Mesendoderm (in vitro differentiated cells): ENCODE data around the gene TNS2.
A peak's percentile ranks its signal among the peaks of the same experiment; 100 is the strongest.
"Not testable (repeated sequence)": the region's sequence is repeated elsewhere in the genome, so short reads cannot be mapped to it uniquely, and the experiment has no call there.

Experiments used
- DNase-seq: peaks from one replicate; pipeline ENCODE4 v3.0.0; 2013
- H2AK5ac ChIP-seq: 2 replicates; pipeline ENCODE4 v1.6.1; 2013; ENCODE audit warnings: low read length, inconsistent platforms
- H2BK120ac ChIP-seq: 2 replicates; pipeline ENCODE4 v1.6.1; 2013; ENCODE audit warnings: low read depth, mild to moderate bottlenecking, low read length, moderate library complexity, mixed read lengths
- H2BK15ac ChIP-seq: replicated peaks from 2 replicates; pipeline ENCODE4 v1.6.1; 2013; ENCODE audit warnings: low read depth, mild to moderate bottlenecking, moderate library complexity
- H2BK5ac ChIP-seq: 2 replicates; pipeline ENCODE4 v1.6.1; 2013; ENCODE audit warnings: low read length, inconsistent platforms
- H3K18ac ChIP-seq: 2 replicates; pipeline ENCODE4 v1.6.1; 2013; ENCODE audit warnings: mild to moderate bottlenecking, low read length, mixed read lengths
- H3K23ac ChIP-seq: one replicate; pipeline ENCODE4 v1.6.1; 2013; ENCODE audit warnings: low read length
- H3K27ac ChIP-seq: 2 replicates; pipeline ENCODE4 v1.5.1; 2013; ENCODE audit warnings: low read depth, mild to moderate bottlenecking, inconsistent platforms, low read length, moderate library complexity
- H3K27me3 ChIP-seq: 2 replicates; pipeline ENCODE4 v1.6.1; 2013; ENCODE audit warnings: low read length, control low read depth, mild to moderate bottlenecking, inconsistent platforms; ENCODE audit not compliant: insufficient read depth, poor library complexity
- H3K36me3 ChIP-seq: 2 replicates; pipeline ENCODE4 v1.6.1; 2013; ENCODE audit warnings: low read length, inconsistent platforms; ENCODE audit not compliant: control insufficient read depth, insufficient read depth
- H3K4ac ChIP-seq: one replicate; pipeline ENCODE4 v1.6.1; 2013; ENCODE audit warnings: low read depth, mild to moderate bottlenecking, low read length, moderate library complexity
- H3K4me1 ChIP-seq: 2 replicates; pipeline ENCODE4 v1.6.1; 2013; ENCODE audit warnings: low read depth, low read length, inconsistent platforms; ENCODE audit not compliant: control insufficient read depth
- H3K4me2 ChIP-seq: 2 replicates; pipeline ENCODE4 v1.6.1; 2013; ENCODE audit warnings: low read length
- H3K4me3 ChIP-seq: 2 replicates; pipeline ENCODE4 v1.5.1; 2013; ENCODE audit warnings: mild to moderate bottlenecking, low read length
- H3K56ac ChIP-seq: one replicate; pipeline ENCODE4 v1.6.1; 2013; ENCODE audit warnings: low read length
- H3K79me1 ChIP-seq: 2 replicates; pipeline ENCODE4 v1.6.1; 2013; ENCODE audit warnings: low read length, inconsistent platforms
- H3K79me2 ChIP-seq: 2 replicates; pipeline ENCODE4 v1.6.1; 2013; ENCODE audit warnings: mild to moderate bottlenecking, low read length; ENCODE audit not compliant: control insufficient read depth, insufficient read depth
- H3K9ac ChIP-seq: 2 replicates; pipeline ENCODE4 v1.6.1; 2013; ENCODE audit warnings: low read length, inconsistent platforms
- H4K5ac ChIP-seq: one replicate; pipeline ENCODE4 v1.6.1; 2013; ENCODE audit warnings: low read length
- H4K8ac ChIP-seq: one replicate; pipeline ENCODE4 v1.6.1; 2013; ENCODE audit warnings: low read depth, mild to moderate bottlenecking, control low read depth, low read length, moderate library complexity
- WGBS: extraction: QIAGEN DNeasy Blood & Tissue Kit; methylation state at CpG from one replicate; pipeline ENCODE4 v1.1.7; 2013; ENCODE audit warnings: low lambda C conversion rate, missing lambda C conversion rate; ENCODE audit not compliant: insufficient coverage; ENCODE audit errors: extremely low coverage; 5-methylcytosine and 5-hydroxymethylcytosine counted together

Gene TNS2

GRCh38 chr12:53014709-53015108, 35.2 kb upstream of the TNS2 start:
- H2BK15ac ChIP-seq = no peak overlapping the region
- H3K79me1 ChIP-seq = peaks cover 1% of the 10 kb centered on the region
- H3K27ac ChIP-seq = no peak overlapping the region
- DNase-seq = no peak
- no peak overlapping the region for H2BK5ac ChIP-seq
- no peak overlapping the region for H3K4ac ChIP-seq
- no peak overlapping the region for H4K8ac ChIP-seq
- H2BK120ac ChIP-seq = no peak overlapping the region
- H3K4me2 ChIP-seq = no peak overlapping the region
- H3K4me1 ChIP-seq = no peaks in the 10 kb centered on the region
- no peak overlapping the region for H3K4me3 ChIP-seq
- H2AK5ac ChIP-seq = no peak overlapping the region
- H3K79me2 ChIP-seq = peaks cover 58% of the 10 kb centered on the region
- no CpG with 5 or more reads among the region's 2 CpGs for WGBS
- peaks cover under 1% of the 10 kb centered on the region for H3K36me3 ChIP-seq
- no peaks in the 10 kb centered on the region for H3K27me3 ChIP-seq
- H3K9ac ChIP-seq = no peak overlapping the region
- no peak overlapping the region for H3K56ac ChIP-seq
- H3K18ac ChIP-seq = no peak overlapping the region
- H3K23ac ChIP-seq = no peak overlapping the region
- no peak overlapping the region for H4K5ac ChIP-seq

- Histone ChIP-seq H4K5ac (no peak overlapping the region), H3K4me1 (no peaks in the 10 kb centered on the region), H3K4me3 (no peak overlapping the region), H3K4ac (no peak overlapping the region), H3K56ac (no peak overlapping the region), H2AK5ac (no peak overlapping the region), H3K4me2 (no peak overlapping the region), H4K8ac (no peak overlapping the region), H3K9ac (no peak overlapping the region), H3K27me3 (no peaks in the 10 kb centered on the region), H3K79me1 (peaks cover 5% of the 10 kb centered on the region), H3K23ac (no peak overlapping the region), H3K36me3 (peaks cover 16% of the 10 kb centered on the region), H2BK15ac (no peak overlapping the region), H3K27ac (no peak overlapping the region), H3K79me2 (no peaks in the 10 kb centered on the region), H2BK5ac (no peak overlapping the region), H2BK120ac (no peak overlapping the region), H3K18ac (no peak overlapping the region)
- DNase-seq = peak; percentile 22
- WGBS = no CpG with 5 or more reads among the region's 3 CpGs
These were observed 24.6 kb upstream of the TNS2 start for GRCh38 chr12:53025250-53025649.

DNA sequence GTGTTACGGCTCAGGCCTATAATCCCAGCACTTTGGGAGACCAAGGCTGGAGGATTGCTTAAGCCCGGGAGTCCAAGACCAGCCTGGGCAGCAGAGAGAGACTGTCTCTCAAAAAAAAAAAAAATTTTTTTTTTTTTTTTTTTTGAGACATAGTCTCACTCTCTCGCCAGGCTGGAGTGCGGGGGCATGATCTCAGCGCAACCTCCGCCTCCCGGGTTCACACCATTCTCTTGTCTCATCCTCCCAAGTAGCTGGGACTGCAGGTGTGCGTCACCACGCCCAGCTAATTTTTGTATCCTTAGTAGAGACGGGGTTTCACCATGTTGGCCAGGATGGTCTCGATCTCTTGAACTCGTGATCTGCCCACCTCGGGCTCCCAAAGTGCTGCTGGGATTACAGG, 22.9 kb upstream of the TNS2 start:
- H2BK15ac ChIP-seq, H3K18ac ChIP-seq, H3K4me2 ChIP-seq, H4K5ac ChIP-seq, DNase-seq, H2BK5ac ChIP-seq, H3K23ac ChIP-seq, H3K9ac ChIP-seq, H3K56ac ChIP-seq, H3K4me3 ChIP-seq, H3K79me1 ChIP-seq, H3K27me3 ChIP-seq, H3K4me1 ChIP-seq, H2BK120ac ChIP-seq, H3K4ac ChIP-seq, H2AK5ac ChIP-seq, H4K8ac ChIP-seq, H3K27ac ChIP-seq, H3K79me2 ChIP-seq: not testable (repeated sequence)
- peaks cover 16% of the 10 kb centered on the region for H3K36me3 ChIP-seq
- WGBS = no CpG with 5 or more reads among the region's 13 CpGs

DNA sequence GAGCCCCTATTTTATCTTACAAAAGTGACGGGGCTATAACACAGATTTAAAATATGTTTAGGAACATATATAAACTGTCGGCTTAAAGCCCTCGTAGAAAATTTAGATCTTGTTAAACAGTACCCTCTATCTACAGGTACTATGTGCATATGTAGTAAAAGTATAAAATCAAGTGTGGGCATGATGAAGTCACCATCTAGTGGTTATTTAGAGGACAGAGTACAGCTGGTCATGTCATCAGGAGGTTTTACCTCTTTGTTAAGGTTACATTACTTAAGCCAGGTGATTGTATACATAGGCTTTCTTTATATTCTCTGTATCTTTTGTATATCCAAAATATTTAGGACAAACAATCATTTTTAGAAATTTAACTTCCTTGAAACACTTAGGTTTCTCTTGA, 18.2 kb upstream of the TNS2 start:
- Histone ChIP-seq H3K18ac (no peak overlapping the region), H3K36me3 (peaks cover 17% of the 10 kb centered on the region), H3K79me2 (peaks cover 4% of the 10 kb centered on the region), H3K56ac (no peak overlapping the region), H2AK5ac (no peak overlapping the region), H3K27me3 (no peaks in the 10 kb centered on the region), H3K27ac (no peak overlapping the region), H4K5ac (no peak overlapping the region), H3K4ac (no peak overlapping the region), H3K79me1 (peaks cover 7% of the 10 kb centered on the region), H3K4me3 (no peak overlapping the region), H4K8ac (no peak overlapping the region), H2BK15ac (no peak overlapping the region), H3K4me1 (no peaks in the 10 kb centered on the region), H2BK5ac (no peak overlapping the region), H3K4me2 (no peak overlapping the region), H2BK120ac (no peak overlapping the region), H3K23ac (no peak overlapping the region), H3K9ac (no peak overlapping the region)
- DNase-seq = no peak
- no CpG with 5 or more reads among the region's 3 CpGs for WGBS

GRCh38 chr12:53033832-53034231, 16.0 kb upstream of the TNS2 start:
- H3K4me1 ChIP-seq, H2BK15ac ChIP-seq, H3K56ac ChIP-seq, H3K79me2 ChIP-seq, H3K9ac ChIP-seq, H3K79me1 ChIP-seq, H4K8ac ChIP-seq, H3K4ac ChIP-seq, H3K23ac ChIP-seq, H2BK120ac ChIP-seq, H3K18ac ChIP-seq, H4K5ac ChIP-seq, H3K4me2 ChIP-seq, H2BK5ac ChIP-seq, H2AK5ac ChIP-seq, H3K27ac ChIP-seq, DNase-seq, H3K27me3 ChIP-seq, H3K4me3 ChIP-seq: not testable (repeated sequence)
- no CpG with 5 or more reads among the region's 10 CpGs for WGBS
- peaks cover 21% of the 10 kb centered on the region for H3K36me3 ChIP-seq

- Histone ChIP-seq H3K27ac (no peak overlapping the region), H3K4me1 (no peaks in the 10 kb centered on the region), H4K5ac (no peak overlapping the region), H2BK15ac (no peak overlapping the region), H3K4me3 (no peak overlapping the region), H3K27me3 (no peaks in the 10 kb centered on the region), H3K79me2 (peaks cover 4% of the 10 kb centered on the region), H3K56ac (no peak overlapping the region), H3K18ac (no peak overlapping the region), H3K79me1 (peaks cover 7% of the 10 kb centered on the region), H2BK5ac (no peak overlapping the region), H4K8ac (no peak overlapping the region), H3K36me3 (peaks cover 27% of the 10 kb centered on the region), H3K4me2 (no peak overlapping the region), H3K4ac (no peak overlapping the region), H2BK120ac (no peak overlapping the region), H3K23ac (no peak overlapping the region), H2AK5ac (no peak overlapping the region), H3K9ac (no peak overlapping the region)
- no CpG with 5 or more reads among the region's 8 CpGs for WGBS
- DNase-seq = no peak
These were observed 15.4 kb upstream of the TNS2 start for GRCh38 chr12:53034459-53034858.
